GM12878 (cell line): Measurements from ENCODE around the gene APOBEC3B. TPM values are rescaled to one million over a fixed set of nuclear protein-coding genes. Genes with fewer than 3 reads are reported as not detected.

Source experiments
- E2F8 ChIP-seq: fragments of 450-650 bp; IDR thresholded peaks from 2 replicates; pipeline ENCODE4 v1.6.1; 2018; ENCODE audit warnings: mild to moderate bottlenecking, low read depth, moderate library complexity; ENCODE audit not compliant: partially characterized antibody
- EED ChIP-seq: sonication (generic); IDR thresholded peaks from 2 replicates; pipeline ENCODE4 v1.6.1; 2016; ENCODE audit warnings: antibody characterized with exemption, low read depth
- NBN ChIP-seq: fragments of 450-650 bp; IDR thresholded peaks from 2 replicates; pipeline ENCODE4 v1.6.1; 2016
- ZBTB4 ChIP-seq: fragments of 450-650 bp; formaldehyde crosslinking; IDR thresholded peaks from 2 replicates; pipeline ENCODE4 v1.4.0; 2022; ENCODE audit warnings: mild to moderate bottlenecking, moderate library complexity
- polyA plus RNA-seq, 11 experiments: library from polyadenylated mRNA; depleted of rRNA in 4 of 11; unstranded in 6 of 11; stranded (reverse) in 5 of 11; fragments of >200 nt; fragmentation: Nextera tagmentation in 4 of 11; fragmentation: Illumina TruSeq in 1 of 11; extraction: Ambion mirVana in 4 of 11; extraction: Trizol in 1 of 11; gene quantifications; 1 replicate in 1 of 11; 2 replicates in 10 of 11; pipeline versions ENCODE4 v1.2.1 to v1.2.3, GENCODE V29; 2011 to 2016; ENCODE audit warnings: inconsistent platforms in 2 of 11, missing spikeins in 2 of 11, low read depth in 1 of 11
- total RNA-seq, 4 experiments: library from RNA; depleted of rRNA in 3 of 4; stranded (reverse); fragments of >200 nt in 3 of 4; fragmentation: Illumina TruSeq in 1 of 4; extraction: Trizol in 1 of 4; gene quantifications; 2 replicates each; pipeline versions ENCODE4 v1.2.1 to v1.2.3, GENCODE V29; 2013 to 2021
- TF ChIP-seq, protein P1 (sequence below): fragments of 450-650 bp; IDR thresholded peaks from 2 replicates; pipeline ENCODE4 v1.6.1; 2017; ENCODE audit warnings: low read depth, mild to moderate bottlenecking, moderate library complexity
- TF ChIP-seq, protein P2 (sequence below): fragments of 450-650 bp; formaldehyde crosslinking; IDR thresholded peaks from 2 replicates; pipeline ENCODE4 v1.5.0; 2022; ENCODE audit warnings: mild to moderate bottlenecking, missing genetic modification characterization

APOBEC3B gene
- total and polyA plus RNA-seq, 10 of the 15 experiments (the other 5 are each of a cell fraction or from before 2014, with no cell fraction given) = 2.4 to 75.1 (median 30.9) TPM

- TF ChIP-seq ZBTB4 (CRISPR knock-in tag) (no peak), EED (no peak), NBN (no peak), E2F8 (no peak)
- TF ChIP-seq, protein P1, sequence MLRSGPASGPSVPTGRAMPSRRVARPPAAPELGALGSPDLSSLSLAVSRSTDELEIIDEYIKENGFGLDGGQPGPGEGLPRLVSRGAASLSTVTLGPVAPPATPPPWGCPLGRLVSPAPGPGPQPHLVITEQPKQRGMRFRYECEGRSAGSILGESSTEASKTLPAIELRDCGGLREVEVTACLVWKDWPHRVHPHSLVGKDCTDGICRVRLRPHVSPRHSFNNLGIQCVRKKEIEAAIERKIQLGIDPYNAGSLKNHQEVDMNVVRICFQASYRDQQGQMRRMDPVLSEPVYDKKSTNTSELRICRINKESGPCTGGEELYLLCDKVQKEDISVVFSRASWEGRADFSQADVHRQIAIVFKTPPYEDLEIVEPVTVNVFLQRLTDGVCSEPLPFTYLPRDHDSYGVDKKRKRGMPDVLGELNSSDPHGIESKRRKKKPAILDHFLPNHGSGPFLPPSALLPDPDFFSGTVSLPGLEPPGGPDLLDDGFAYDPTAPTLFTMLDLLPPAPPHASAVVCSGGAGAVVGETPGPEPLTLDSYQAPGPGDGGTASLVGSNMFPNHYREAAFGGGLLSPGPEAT = no peak
- TF ChIP-seq, protein P2, sequence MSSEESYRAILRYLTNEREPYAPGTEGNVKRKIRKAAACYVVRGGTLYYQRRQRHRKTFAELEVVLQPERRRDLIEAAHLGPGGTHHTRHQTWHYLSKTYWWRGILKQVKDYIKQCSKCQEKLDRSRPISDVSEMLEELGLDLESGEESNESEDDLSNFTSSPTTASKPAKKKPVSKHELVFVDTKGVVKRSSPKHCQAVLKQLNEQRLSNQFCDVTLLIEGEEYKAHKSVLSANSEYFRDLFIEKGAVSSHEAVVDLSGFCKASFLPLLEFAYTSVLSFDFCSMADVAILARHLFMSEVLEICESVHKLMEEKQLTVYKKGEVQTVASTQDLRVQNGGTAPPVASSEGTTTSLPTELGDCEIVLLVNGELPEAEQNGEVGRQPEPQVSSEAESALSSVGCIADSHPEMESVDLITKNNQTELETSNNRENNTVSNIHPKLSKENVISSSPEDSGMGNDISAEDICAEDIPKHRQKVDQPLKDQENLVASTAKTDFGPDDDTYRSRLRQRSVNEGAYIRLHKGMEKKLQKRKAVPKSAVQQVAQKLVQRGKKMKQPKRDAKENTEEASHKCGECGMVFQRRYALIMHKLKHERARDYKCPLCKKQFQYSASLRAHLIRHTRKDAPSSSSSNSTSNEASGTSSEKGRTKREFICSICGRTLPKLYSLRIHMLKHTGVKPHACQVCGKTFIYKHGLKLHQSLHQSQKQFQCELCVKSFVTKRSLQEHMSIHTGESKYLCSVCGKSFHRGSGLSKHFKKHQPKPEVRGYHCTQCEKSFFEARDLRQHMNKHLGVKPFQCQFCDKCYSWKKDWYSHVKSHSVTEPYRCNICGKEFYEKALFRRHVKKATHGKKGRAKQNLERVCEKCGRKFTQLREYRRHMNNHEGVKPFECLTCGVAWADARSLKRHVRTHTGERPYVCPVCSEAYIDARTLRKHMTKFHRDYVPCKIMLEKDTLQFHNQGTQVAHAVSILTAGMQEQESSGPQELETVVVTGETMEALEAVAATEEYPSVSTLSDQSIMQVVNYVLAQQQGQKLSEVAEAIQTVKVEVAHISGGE = no peak
- TF ChIP-seq, all 136 proteins: peak for 0
These were observed 25.6 kb upstream of the APOBEC3B start (continued) for GRCh38 chr22:38956551-38956950.
